H1 (cell line): ENCODE results near the gene TPD52L1. TPM values are rescaled to one million over a fixed set of nuclear protein-coding genes. Genes with fewer than 3 reads are reported as not detected.

Experiments
- CTCF ChIA-PET: fragments of 300-600 bp; sonication (Branson Sonifier 250); formaldehyde crosslinking; loops from one replicate; lab custom pipeline; 2021; ENCODE audit not compliant: partially characterized antibody; lab: Charles Lee
- POLR2A ChIA-PET: fragments of 300-600 bp; sonication (Branson Sonifier 250); formaldehyde crosslinking; loops from one replicate; lab custom pipeline; 2021; ENCODE audit warnings: inconsistent platforms; ENCODE audit not compliant: partially characterized antibody; lab: Charles Lee
- DNase-seq, 2 experiments: peaks; one replicate each; pipeline versions ENCODE4 v3.0.0 to v3.0.0-alpha.2; 2010 to 2022; ENCODE audit warnings: low spot score in 2 of 2, low read depth in 1 of 2, mixed read lengths in 1 of 2
- FAIRE-seq: peaks from 2 replicates; lab custom pipeline; 2011; peaks lifted over from hg19 to GRCh38; lab: Jason Lieb, UNC
- H2AFZ ChIP-seq: 2 replicates; pipeline ENCODE4 v1.8.1; 2012; ENCODE audit warnings: low read length, inconsistent platforms
- H2AK5ac ChIP-seq: 2 replicates; pipeline ENCODE4 v1.6.1; 2013; ENCODE audit warnings: low read depth, low read length
- H2BK120ac ChIP-seq: replicated peaks from 2 replicates; pipeline ENCODE3; 2013; ENCODE audit warnings: low read depth, low read length, inconsistent platforms
- H2BK12ac ChIP-seq: 2 replicates; pipeline ENCODE4 v1.6.1; 2013; ENCODE audit warnings: low read depth, low read length
- H2BK15ac ChIP-seq: 2 replicates; pipeline ENCODE4 v1.6.1; 2013; ENCODE audit warnings: low read length
- H2BK20ac ChIP-seq: 2 replicates; pipeline ENCODE4 v1.6.1; 2013; ENCODE audit warnings: low read length
- H2BK5ac ChIP-seq: 2 replicates; pipeline ENCODE4 v1.6.1; 2013; ENCODE audit warnings: low read depth, low read length
- H3K14ac ChIP-seq: 2 replicates; pipeline ENCODE4 v1.6.1; 2013; ENCODE audit warnings: inconsistent platforms; ENCODE audit not compliant: insufficient read length
- H3K18ac ChIP-seq: 2 replicates; pipeline ENCODE4 v1.6.1; 2013; ENCODE audit warnings: low read length; ENCODE audit errors: extremely low read depth
- H3K23ac ChIP-seq: 2 replicates; pipeline ENCODE4 v1.6.1; 2013; ENCODE audit warnings: inconsistent platforms; ENCODE audit not compliant: insufficient read length
- H3K23me2 ChIP-seq: 2 replicates; pipeline ENCODE4 v1.6.1; 2013; ENCODE audit warnings: low read depth, low read length
- H3K27ac ChIP-seq: 2 replicates; pipeline ENCODE4 v1.6.1; 2011; ENCODE audit warnings: low read depth, low read length, inconsistent platforms
- H3K27me3 ChIP-seq, 4 experiments: replicated peaks in 1 of 4; 1 replicate in 1 of 4; 2 replicates in 3 of 4; pipeline versions ENCODE4 v1.6.1 to v1.8.1; 2011 to 2013; ENCODE audit warnings: low read length in 3 of 4, mild to moderate bottlenecking in 3 of 4, inconsistent platforms in 2 of 4, mixed read lengths in 2 of 4, moderate library complexity in 1 of 4; ENCODE audit not compliant: control insufficient read depth in 3 of 4, insufficient read depth in 3 of 4; ENCODE audit errors: extremely low read depth in 1 of 4
- H3K36me3 ChIP-seq, 4 experiments: 2 replicates each; pipeline versions ENCODE4 v1.6.1 to v1.8.1; 2011 to 2013; ENCODE audit warnings: mild to moderate bottlenecking in 4 of 4, low read length in 3 of 4, moderate library complexity in 2 of 4, control low read depth in 1 of 4, inconsistent platforms in 1 of 4; ENCODE audit not compliant: insufficient read depth in 4 of 4, control insufficient read depth in 2 of 4
- H3K4ac ChIP-seq: replicated peaks from 2 replicates; pipeline ENCODE3; 2013; ENCODE audit warnings: low read length, low read depth, mixed read lengths, inconsistent platforms; ENCODE audit not compliant: insufficient read length
- H3K4me1 ChIP-seq, 4 experiments: replicated peaks in 1 of 4; 1 replicate in 1 of 4; 2 replicates in 3 of 4; pipeline versions ENCODE4 v1.6.1 to v1.8.1; 2011 to 2013; ENCODE audit warnings: low read length in 3 of 4, inconsistent platforms in 2 of 4, mixed read lengths in 1 of 4; ENCODE audit not compliant: insufficient read depth in 4 of 4, control insufficient read depth in 3 of 4
- H3K4me2 ChIP-seq, 2 experiments: 2 replicates each; pipeline versions ENCODE4 v1.6.1 to v1.8.1; 2011 to 2013; ENCODE audit warnings: low read depth in 2 of 2, low read length in 2 of 2, control low read depth in 1 of 2, inconsistent platforms in 1 of 2, mild to moderate bottlenecking in 1 of 2; ENCODE audit not compliant: insufficient read depth in 1 of 2
- H3K4me3 ChIP-seq, 4 experiments: fragments of 200-600, 300-600 bp in 1 of 4; sonication (generic), shearing (Covaris generic), sonication (Bioruptor Twin) in 1 of 4; 2 replicates each; pipeline versions ENCODE4 v1.5.1 to v1.8.1; 2011 to 2016; ENCODE audit warnings: low read length in 4 of 4, low read depth in 3 of 4, control low read depth in 2 of 4, inconsistent platforms in 2 of 4, mild to moderate bottlenecking in 2 of 4, mixed read lengths in 1 of 4, moderate library complexity in 1 of 4; ENCODE audit not compliant: insufficient read depth in 2 of 4; ENCODE audit errors: extremely low read depth in 1 of 4
- H3K56ac ChIP-seq: replicated peaks from 2 replicates; pipeline ENCODE3; 2013; ENCODE audit warnings: low read depth, mild to moderate bottlenecking, mixed read lengths, low read length, inconsistent platforms; ENCODE audit not compliant: insufficient read length
- H3K79me1 ChIP-seq: 2 replicates; pipeline ENCODE4 v1.6.1; 2013; ENCODE audit warnings: low read depth, low read length, control low read depth
- H3K79me2 ChIP-seq, 2 experiments: 2 replicates each; pipeline versions ENCODE4 v1.6.1 to v1.8.1; 2012 to 2013; ENCODE audit warnings: low read length in 2 of 2, mild to moderate bottlenecking in 2 of 2, inconsistent platforms in 1 of 2; ENCODE audit not compliant: insufficient read depth in 2 of 2, control insufficient read depth in 1 of 2
- H3K9ac ChIP-seq, 4 experiments: replicated peaks in 1 of 4; 1 replicate in 1 of 4; 2 replicates in 3 of 4; pipeline versions ENCODE4 v1.6.1 to v1.8.1; 2011 to 2013; ENCODE audit warnings: low read depth in 3 of 4, low read length in 3 of 4, control low read depth in 2 of 4, mild to moderate bottlenecking in 2 of 4, moderate library complexity in 2 of 4, inconsistent platforms in 1 of 4; ENCODE audit errors: extremely low read depth in 1 of 4
- H3K9me3 ChIP-seq, 2 experiments: 2 replicates each; pipeline versions ENCODE4 v1.6.1 to v1.8.1; 2012 to 2013; ENCODE audit warnings: mild to moderate bottlenecking in 2 of 2, moderate library complexity in 2 of 2, control low read depth in 1 of 2, inconsistent platforms in 1 of 2, low read depth in 1 of 2, low read length in 1 of 2, mixed read lengths in 1 of 2; ENCODE audit not compliant: insufficient read depth in 2 of 2
- H4K20me1 ChIP-seq, 2 experiments: replicated peaks in 1 of 2; 2 replicates each; pipeline versions ENCODE3 to v1.8.1; 2011 to 2013; ENCODE audit warnings: inconsistent platforms in 2 of 2, low read length in 2 of 2, mild to moderate bottlenecking in 1 of 2; ENCODE audit not compliant: insufficient read depth in 2 of 2, control insufficient read depth in 1 of 2
- H4K5ac ChIP-seq: 2 replicates; pipeline ENCODE4 v1.6.1; 2013; ENCODE audit warnings: low read length, low read depth, mixed read lengths, inconsistent platforms; ENCODE audit not compliant: insufficient read length
- H4K8ac ChIP-seq: 2 replicates; pipeline ENCODE4 v1.8.0; 2013; ENCODE audit warnings: mild to moderate bottlenecking, moderate library complexity, low read length, inconsistent platforms; ENCODE audit not compliant: insufficient read depth; ENCODE audit errors: extremely low read depth
- H4K91ac ChIP-seq: replicated peaks from 2 replicates; pipeline ENCODE3; 2013; ENCODE audit warnings: low read length, mixed read lengths, inconsistent platforms; ENCODE audit not compliant: insufficient read length
- ATF2 ChIP-seq: IDR thresholded peaks from 2 replicates; pipeline ENCODE4 v1.6.1; 2012; ENCODE audit warnings: low read length, inconsistent platforms
- CEBPB ChIP-seq: IDR thresholded peaks from 2 replicates; pipeline ENCODE4 v1.6.1; 2012; ENCODE audit warnings: low read depth, low read length
- CREB1 ChIP-seq: IDR thresholded peaks from 2 replicates; pipeline ENCODE4 v1.6.1; 2012; ENCODE audit warnings: inconsistent platforms
- POLR2A ChIP-seq, 2 experiments: IDR thresholded peaks; 1 replicate in 1 of 2; 2 replicates in 1 of 2; pipeline ENCODE4 v1.6.1; 2011; ENCODE audit warnings: low read depth in 2 of 2, low read length in 2 of 2, mild to moderate bottlenecking in 2 of 2; ENCODE audit errors: control extremely low read depth in 1 of 2
- RNF2 ChIP-seq: fragments of 200-900, 300-1000 bp; sonication (generic); IDR thresholded peaks from 2 replicates; pipeline ENCODE4 v1.7.1; 2016; ENCODE audit warnings: borderline replicate concordance, low read depth, mild to moderate bottlenecking, antibody characterized with exemption, low read length; ENCODE audit not compliant: poor library complexity, severe bottlenecking; ENCODE audit errors: missing control alignments
- SP2 ChIP-seq: IDR thresholded peaks from 2 replicates; pipeline ENCODE4 v1.6.1; 2012; ENCODE audit warnings: mild to moderate bottlenecking, low read length, inconsistent platforms
- SRF ChIP-seq: IDR thresholded peaks from 2 replicates; pipeline ENCODE4 v1.6.1; 2011; ENCODE audit warnings: mild to moderate bottlenecking, low read depth, low read length, moderate library complexity
- ZNF274 ChIP-seq: IDR thresholded peaks from 2 replicates; pipeline ENCODE4 v1.7.0; 2012; ENCODE audit warnings: low read length, borderline replicate concordance; ENCODE audit errors: extremely low read depth
- WGBS, 2 experiments: shearing (Covaris generic) in 1 of 2; methylation state at CpG; one replicate each; pipeline versions ENCODE4 v1.1.6 to v1.1.7; 2013 to 2015; ENCODE audit warnings: low lambda C conversion rate in 2 of 2, mixed read lengths in 2 of 2, inconsistent platforms in 1 of 2, low coverage in 1 of 2, missing lambda C conversion rate in 1 of 2; ENCODE audit not compliant: insufficient replicate concordance in 2 of 2, insufficient coverage in 1 of 2, insufficient read length in 1 of 2; ENCODE audit errors: extremely low coverage in 1 of 2, missing lambda C conversion rate in 1 of 2; 5-methylcytosine and 5-hydroxymethylcytosine counted together
- polyA plus RNA-seq, 7 experiments: library from polyadenylated mRNA; depleted of rRNA in 3 of 7; stranded (reverse) in 5 of 7; unstranded in 2 of 7; fragments of >200 nt in 5 of 7; fragments of 200-250 nt in 2 of 7; gene quantifications; 1 replicate in 5 of 7; 2 replicates in 1 of 7; 4 replicates in 1 of 7; pipeline versions ENCODE4 v1.2.1 to v1.2.3, GENCODE V29; 2011 to 2013; ENCODE audit warnings: missing spikeins in 2 of 7, mixed read lengths in 2 of 7
- total RNA-seq: library from RNA; stranded (reverse); fragmentation: NEBNext Ultra II Directional; extraction: Animal tissue kit (Norgen Biotek cat#: 25700); gene quantifications from 2 replicates; pipeline ENCODE4 v1.2.1, GENCODE V29; 2021

The TPD52L1 gene
- total and polyA plus RNA-seq, 2 of the 8 experiments (the other 6 are each of a cell fraction or from before 2014, with no cell fraction given), result 7.4 to 14.2 TPM

GRCh38 chr6:125167579-125167978 lies 14.0 kb downstream of the TPD52L1 start:
- H3K4me2 ChIP-seq, result no peak overlapping the region
- no peaks in the 10 kb centered on the region for H3K9me3 ChIP-seq
- no peak overlapping the region for H2BK5ac ChIP-seq
- ChIA-PET CTCF (interaction anchor here (5.2 kb wide), 1 partner anchor 13 kb away, joined by 28 read pairs; the partner anchor contains the start of gene TPD52L1), POLR2A (no interaction called here)
- no peaks in the 10 kb centered on the region for H3K79me1 ChIP-seq
- no peak overlapping the region for H4K5ac ChIP-seq
- no peak overlapping the region for H3K27ac ChIP-seq
- no peak overlapping the region for H2BK120ac ChIP-seq
- H2BK12ac ChIP-seq, result no peak overlapping the region
- no peaks in the 10 kb centered on the region for H3K4me1 ChIP-seq
- H2BK15ac ChIP-seq, result no peak overlapping the region
- no peaks in the 10 kb centered on the region for H4K20me1 ChIP-seq
- FAIRE-seq, result no peak
- no peak overlapping the region for H3K56ac ChIP-seq
- DNase-seq, result no peak
- no peak overlapping the region for H3K4me3 ChIP-seq
- H3K18ac ChIP-seq, result no peak overlapping the region
- WGBS, 2 experiments, result 91% methylated on average over 2 of the region's 2 CpGs; no CpG with 5 or more reads in 1 of the 2 experiments
- TF ChIP-seq CREB1 (no peak), ATF2 (no peak), SRF (no peak), POLR2A (IDR thresholded peaks at IDR 0.05; ENCODE audit: control extremely low read depth in 1 of 2, low read depth in 2 of 2, low read length in 2 of 2) (no peak), ZNF274 (no peak), CEBPB (no peak), SP2 (no peak), RNF2 (no peak)
- no peak overlapping the region for H3K14ac ChIP-seq
- H3K23ac ChIP-seq, result no peak overlapping the region
- no peak overlapping the region for H3K4ac ChIP-seq
- no peaks in the 10 kb centered on the region for H3K23me2 ChIP-seq
- H3K27me3 ChIP-seq, result no peaks in the 10 kb centered on the region
- H2BK20ac ChIP-seq, result no peak overlapping the region
- H2AFZ ChIP-seq, result no peak overlapping the region
- no peaks in the 10 kb centered on the region for H3K79me2 ChIP-seq
- no peak overlapping the region for H4K91ac ChIP-seq
- H2AK5ac ChIP-seq, result no peak overlapping the region
- no peak overlapping the region for H4K8ac ChIP-seq
- no peak overlapping the region for H3K9ac ChIP-seq
- H3K36me3 ChIP-seq, result no peaks in the 10 kb centered on the region
